Measurements from ENCODE around the gene PCDH9. TPM values are rescaled to one million over a fixed set of nuclear protein-coding genes. Genes with fewer than 3 reads are reported as not detected.

Gene PCDH9
- total RNA-seq, 1 donor from 2014 or later = 20.2 TPM

- Mint-ChIP-seq H3K27ac (no peak overlapping the region), H3K9me3 (no peaks in the 10 kb centered on the region), H3K27me3 (no peaks in the 10 kb centered on the region), H3K36me3 (no peaks in the 10 kb centered on the region), H3K4me1 (ENCODE audit: unreplicated experiment) (peaks cover 9% of the 10 kb centered on the region), H3K4me3 (no peak overlapping the region)
- no peak for DNase-seq (ENCODE audit: extremely low spot score, unreplicated experiment)
- TF ChIP-seq CTCF (conservative IDR thresholded peaks at IDR 0.05) = no peak
Observed at GRCh38 chr13:66974889-66975288, 255.2 kb downstream of the PCDH9 start.

- DNase-seq (ENCODE audit: extremely low spot score, unreplicated experiment) = no peak
- H3K4me1 Mint-ChIP-seq (ENCODE audit: unreplicated experiment) = peaks cover 9% of the 10 kb centered on the region
- H3K27ac Mint-ChIP-seq = no peak overlapping the region
- H3K27me3 Mint-ChIP-seq = no peaks in the 10 kb centered on the region
- no peak overlapping the region for H3K4me3 Mint-ChIP-seq
- no peak for TF ChIP-seq CTCF (conservative IDR thresholded peaks at IDR 0.05)
- H3K36me3 Mint-ChIP-seq = no peaks in the 10 kb centered on the region
- no peaks in the 10 kb centered on the region for H3K9me3 Mint-ChIP-seq
Observed at GRCh38 chr13:66974174-66974573, 256.0 kb downstream of the PCDH9 start.

- Mint-ChIP-seq H3K9me3 (no peaks in the 10 kb centered on the region), H3K36me3 (no peaks in the 10 kb centered on the region), H3K4me1 (ENCODE audit: unreplicated experiment) (peaks cover 9% of the 10 kb centered on the region), H3K4me3 (no peak overlapping the region), H3K27me3 (no peaks in the 10 kb centered on the region), H3K27ac (no peak overlapping the region)
- no peak for TF ChIP-seq CTCF (conservative IDR thresholded peaks at IDR 0.05)
- no peak for DNase-seq (ENCODE audit: extremely low spot score, unreplicated experiment)
Observed at GRCh38 chr13:66972659-66973058, 257.5 kb downstream of the PCDH9 start.

- no peak overlapping the region for H3K4me3 Mint-ChIP-seq
- H3K27ac Mint-ChIP-seq = no peak overlapping the region
- H3K27me3 Mint-ChIP-seq = no peaks in the 10 kb centered on the region
- no peaks in the 10 kb centered on the region for H3K36me3 Mint-ChIP-seq
- DNase-seq (ENCODE audit: extremely low spot score, unreplicated experiment) = no peak
- H3K9me3 Mint-ChIP-seq = no peaks in the 10 kb centered on the region
- no peak for TF ChIP-seq CTCF (conservative IDR thresholded peaks at IDR 0.05)
- peaks cover 9% of the 10 kb centered on the region for H3K4me1 Mint-ChIP-seq (ENCODE audit: unreplicated experiment)
Observed at GRCh38 chr13:66971004-66971403, 259.1 kb downstream of the PCDH9 start.

GRCh38 chr13:66969291-66969690 lies 260.8 kb downstream of the PCDH9 start:
- Mint-ChIP-seq H3K27me3 (no peaks in the 10 kb centered on the region), H3K4me3 (no peak overlapping the region), H3K27ac (no peak overlapping the region), H3K9me3 (no peaks in the 10 kb centered on the region), H3K4me1 (ENCODE audit: unreplicated experiment) (peaks cover 6% of the 10 kb centered on the region), H3K36me3 (no peaks in the 10 kb centered on the region)
- DNase-seq (ENCODE audit: extremely low spot score, unreplicated experiment) = no peak
- no peak for TF ChIP-seq CTCF (conservative IDR thresholded peaks at IDR 0.05)

All from type B pancreatic cell (in vitro differentiated cells).